Measurements from ENCODE around the gene USP32. TPM values are rescaled to one million over a fixed set of nuclear protein-coding genes. Genes with fewer than 3 reads are reported as not detected.
"Not testable (repeated sequence)": the region's sequence is repeated elsewhere in the genome, so short reads cannot be mapped to it uniquely, and the experiment has no call there.

Gene USP32
- total RNA-seq, 1 donor from 2014 or later = 59.6 TPM

DNA sequence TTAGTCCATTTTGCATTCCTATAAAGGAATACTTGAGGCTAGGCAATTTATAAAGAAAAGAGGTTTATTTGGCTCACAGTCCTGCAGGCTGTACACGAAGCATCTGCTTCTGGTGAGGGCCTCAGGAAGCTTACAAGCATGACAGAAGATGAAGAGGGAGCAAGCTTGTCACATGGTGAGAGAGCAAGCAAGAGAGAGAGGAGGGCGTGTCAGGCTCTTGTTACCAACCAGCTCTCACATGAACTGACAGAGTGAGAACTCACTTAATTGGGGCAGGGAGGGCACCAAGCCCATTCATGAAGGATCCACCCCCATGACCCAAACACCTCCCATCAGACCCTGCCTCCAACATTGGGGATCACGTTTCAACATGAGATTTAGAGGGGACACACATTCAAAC lies 31.9 kb upstream of the USP32 start:
- no peak overlapping the region for H3K4me3 Mint-ChIP-seq (ENCODE audit: unreplicated experiment)
- no peaks in the 10 kb centered on the region for H3K4me1 Mint-ChIP-seq (ENCODE audit: low read depth, unreplicated experiment)
- H3K9me3 Mint-ChIP-seq (ENCODE audit: unreplicated experiment) = peaks cover 1% of the 10 kb centered on the region
- no peak for DNase-seq
- TF ChIP-seq, protein P1, sequence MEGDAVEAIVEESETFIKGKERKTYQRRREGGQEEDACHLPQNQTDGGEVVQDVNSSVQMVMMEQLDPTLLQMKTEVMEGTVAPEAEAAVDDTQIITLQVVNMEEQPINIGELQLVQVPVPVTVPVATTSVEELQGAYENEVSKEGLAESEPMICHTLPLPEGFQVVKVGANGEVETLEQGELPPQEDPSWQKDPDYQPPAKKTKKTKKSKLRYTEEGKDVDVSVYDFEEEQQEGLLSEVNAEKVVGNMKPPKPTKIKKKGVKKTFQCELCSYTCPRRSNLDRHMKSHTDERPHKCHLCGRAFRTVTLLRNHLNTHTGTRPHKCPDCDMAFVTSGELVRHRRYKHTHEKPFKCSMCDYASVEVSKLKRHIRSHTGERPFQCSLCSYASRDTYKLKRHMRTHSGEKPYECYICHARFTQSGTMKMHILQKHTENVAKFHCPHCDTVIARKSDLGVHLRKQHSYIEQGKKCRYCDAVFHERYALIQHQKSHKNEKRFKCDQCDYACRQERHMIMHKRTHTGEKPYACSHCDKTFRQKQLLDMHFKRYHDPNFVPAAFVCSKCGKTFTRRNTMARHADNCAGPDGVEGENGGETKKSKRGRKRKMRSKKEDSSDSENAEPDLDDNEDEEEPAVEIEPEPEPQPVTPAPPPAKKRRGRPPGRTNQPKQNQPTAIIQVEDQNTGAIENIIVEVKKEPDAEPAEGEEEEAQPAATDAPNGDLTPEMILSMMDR (IDR thresholded peaks at IDR 0.05; ENCODE audit: partially characterized antibody, unreplicated experiment) = no peak
- H3K27me3 Mint-ChIP-seq (ENCODE audit: unreplicated experiment) = peaks cover 7% of the 10 kb centered on the region
- peaks cover 4% of the 10 kb centered on the region for H3K36me3 Mint-ChIP-seq (ENCODE audit: unreplicated experiment)
- H3K27ac Mint-ChIP-seq (ENCODE audit: unreplicated experiment) = no peak overlapping the region

- Mint-ChIP-seq H3K27ac (ENCODE audit: unreplicated experiment) (no peak within 1 kb of the TSS), H3K36me3 (ENCODE audit: unreplicated experiment) (peaks cover 4% of the 10 kb centered on the region), H3K9me3 (ENCODE audit: unreplicated experiment) (peaks cover 1% of the 10 kb centered on the region), H3K4me1 (ENCODE audit: low read depth, unreplicated experiment) (no peaks in the 10 kb centered on the region), H3K27me3 (ENCODE audit: unreplicated experiment) (peaks cover 7% of the 10 kb centered on the region), H3K4me3 (ENCODE audit: unreplicated experiment) (peak within 1 kb of the TSS; percentile 84)
- no peak for DNase-seq
- TF ChIP-seq, protein P1 (IDR thresholded peaks at IDR 0.05; ENCODE audit: partially characterized antibody, unreplicated experiment) = no peak
Measured at GRCh38 chr17:60422162-60422665, 30.3 kb upstream of the USP32 start, which contains the start of gene CHCT1. TSS of gene CHCT1 (plus strand) at chr17:60422489. CDS start at chr17:60422593, 104 bp downstream.

DNA sequence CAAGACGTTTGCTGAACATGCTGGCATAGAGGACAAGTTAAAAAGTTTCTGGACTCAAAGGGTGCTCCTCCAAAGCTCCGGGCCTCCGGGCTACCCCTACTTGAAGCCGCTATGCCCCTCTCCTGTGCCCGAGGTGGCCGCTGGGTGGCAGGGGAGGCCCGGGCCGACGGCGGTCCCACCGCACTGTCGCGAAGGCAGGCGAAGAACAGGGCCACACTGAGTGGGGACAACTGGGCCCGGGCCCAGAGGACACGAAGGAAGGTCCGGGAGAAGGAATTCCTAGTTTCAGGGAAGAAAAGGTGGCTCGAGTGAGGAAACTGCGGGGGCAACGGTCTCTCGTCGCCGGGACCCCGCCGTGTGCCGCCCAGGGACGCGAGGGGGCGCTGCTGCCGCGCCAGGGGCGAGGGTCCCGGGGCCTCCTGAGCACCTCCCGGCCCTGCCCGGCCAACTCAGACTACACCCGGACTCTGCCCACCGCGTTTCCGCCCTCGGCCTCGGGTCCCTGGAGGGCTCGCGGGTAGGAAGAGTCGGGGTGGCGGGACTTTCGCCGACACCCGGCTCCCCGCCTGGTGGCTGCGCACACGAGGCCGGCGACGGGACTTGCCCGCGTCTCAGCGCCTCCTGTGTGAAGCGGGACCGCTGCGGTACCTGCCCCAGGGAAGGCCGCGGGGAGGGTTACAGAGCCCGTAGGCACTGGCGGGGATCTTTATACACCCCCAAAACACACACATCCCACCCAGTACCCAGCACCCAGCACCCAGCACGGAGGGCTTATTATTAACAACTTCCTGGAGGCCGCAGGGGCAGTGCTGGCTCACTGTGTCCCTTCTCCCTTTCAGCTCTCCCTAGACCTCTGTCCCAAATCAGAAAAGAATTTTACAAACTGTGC lies 29.6 kb upstream of the USP32 start:
- TF ChIP-seq, protein P1 (IDR thresholded peaks at IDR 0.05; ENCODE audit: partially characterized antibody, unreplicated experiment) = peak; percentile 97
- H3K9me3 Mint-ChIP-seq (ENCODE audit: unreplicated experiment) = peaks cover 1% of the 10 kb centered on the region
- H3K4me1 Mint-ChIP-seq (ENCODE audit: low read depth, unreplicated experiment) = no peaks in the 10 kb centered on the region
- peaks cover 4% of the 10 kb centered on the region for H3K36me3 Mint-ChIP-seq (ENCODE audit: unreplicated experiment)
- H3K27me3 Mint-ChIP-seq (ENCODE audit: unreplicated experiment) = peaks cover 7% of the 10 kb centered on the region
- peak overlapping the region; percentile 84 for H3K4me3 Mint-ChIP-seq (ENCODE audit: unreplicated experiment)
- DNase-seq = peak; percentile 83
- H3K27ac Mint-ChIP-seq (ENCODE audit: unreplicated experiment) = no peak overlapping the region

DNA sequence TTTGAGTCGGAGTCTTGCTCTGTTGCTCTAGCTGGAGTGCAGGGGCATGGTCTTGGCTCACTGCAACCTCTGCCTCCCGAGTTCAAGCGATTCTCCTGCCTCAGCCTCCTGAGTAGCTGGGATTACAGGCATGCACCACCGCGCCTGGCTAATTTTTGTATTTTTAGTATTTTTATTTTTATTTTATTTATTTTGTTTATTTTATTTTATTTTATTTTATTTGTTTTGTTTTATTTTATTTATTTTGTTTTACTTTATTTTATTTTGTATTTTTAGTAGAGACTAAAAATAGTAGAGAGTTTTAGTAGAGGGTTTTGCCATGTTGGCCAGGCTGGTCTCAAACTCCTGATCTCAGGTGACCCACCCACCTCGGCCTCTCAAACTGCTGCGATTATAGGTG lies 27.9 kb upstream of the USP32 start:
- H3K27me3 Mint-ChIP-seq (ENCODE audit: unreplicated experiment); H3K36me3 Mint-ChIP-seq (ENCODE audit: unreplicated experiment); H3K4me3 Mint-ChIP-seq (ENCODE audit: unreplicated experiment); H3K27ac Mint-ChIP-seq (ENCODE audit: unreplicated experiment); DNase-seq; H3K4me1 Mint-ChIP-seq (ENCODE audit: low read depth, unreplicated experiment); H3K9me3 Mint-ChIP-seq (ENCODE audit: unreplicated experiment): not testable (repeated sequence)

- not testable (repeated sequence) for H3K4me3 Mint-ChIP-seq (ENCODE audit: unreplicated experiment); H3K9me3 Mint-ChIP-seq (ENCODE audit: unreplicated experiment); DNase-seq; H3K27ac Mint-ChIP-seq (ENCODE audit: unreplicated experiment); H3K27me3 Mint-ChIP-seq (ENCODE audit: unreplicated experiment); H3K4me1 Mint-ChIP-seq (ENCODE audit: low read depth, unreplicated experiment); H3K36me3 Mint-ChIP-seq (ENCODE audit: unreplicated experiment)
Measured at GRCh38 chr17:60419003-60419402, 27.1 kb upstream of the USP32 start.

- no peaks in the 10 kb centered on the region for H3K36me3 Mint-ChIP-seq (ENCODE audit: unreplicated experiment)
- H3K4me3 Mint-ChIP-seq (ENCODE audit: unreplicated experiment) = no peak overlapping the region
- no peak for DNase-seq
- H3K9me3 Mint-ChIP-seq (ENCODE audit: unreplicated experiment) = no peaks in the 10 kb centered on the region
- H3K27me3 Mint-ChIP-seq (ENCODE audit: unreplicated experiment) = peaks cover 5% of the 10 kb centered on the region
- TF ChIP-seq, protein P1 (IDR thresholded peaks at IDR 0.05; ENCODE audit: partially characterized antibody, unreplicated experiment) = no peak
- H3K4me1 Mint-ChIP-seq (ENCODE audit: low read depth, unreplicated experiment) = no peaks in the 10 kb centered on the region
- no peak overlapping the region for H3K27ac Mint-ChIP-seq (ENCODE audit: unreplicated experiment)
Measured at GRCh38 chr17:60416368-60416925, 24.5 kb upstream of the USP32 start.
